HG02981 (cell line): ENCODE data around the gene CALR3.
"Not testable (repeated sequence)": the region's sequence is repeated elsewhere in the genome, so short reads cannot be mapped to it uniquely, and the experiment has no call there.

Experiments
- ATAC-seq: cut with Tn5 transposase; IDR thresholded peaks from one replicate; pipeline ENCODE4 v1.9.1; 2021; ENCODE audit warnings: mild to moderate bottlenecking, moderate library complexity; ENCODE audit not compliant: unreplicated experiment

Gene CALR3

DNA sequence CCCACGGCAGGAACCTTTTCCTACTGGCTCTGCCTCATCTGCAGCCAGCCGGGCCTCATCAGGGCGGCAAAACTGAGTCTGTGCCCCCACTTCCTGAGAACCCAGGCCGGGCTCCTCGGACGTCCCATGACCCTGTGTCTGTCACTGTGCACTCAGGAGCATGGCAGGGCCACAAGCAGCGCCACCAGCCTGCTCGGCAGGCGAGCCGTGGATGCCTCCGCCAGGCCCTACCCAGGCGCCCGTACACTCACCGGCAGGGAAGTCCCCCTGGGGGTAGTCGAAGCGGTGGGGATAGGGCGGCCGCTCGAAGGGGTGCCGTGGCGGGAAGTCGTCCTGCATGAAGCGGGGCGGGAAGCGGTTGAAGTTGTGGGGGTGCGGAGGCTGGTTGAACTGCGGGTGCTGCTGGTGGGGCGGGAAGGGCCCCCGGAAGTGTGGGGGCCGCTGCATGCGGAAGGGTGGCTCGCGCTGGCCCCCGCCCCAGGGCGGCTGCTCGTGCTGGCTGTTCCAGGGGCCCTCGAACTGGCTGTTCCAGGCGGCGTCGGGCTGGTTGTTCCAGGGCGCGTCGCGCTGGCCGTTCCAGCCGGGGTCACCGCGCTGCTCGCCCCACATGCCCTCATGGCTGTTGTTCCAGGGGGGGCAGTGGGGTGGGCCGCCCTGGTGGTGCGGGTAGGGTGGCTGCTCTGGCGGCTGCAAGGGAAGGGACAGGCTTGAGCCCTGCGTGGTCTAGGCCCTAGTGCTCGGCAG lies 29.2 kb upstream of the CALR3 start:
- ATAC-seq: no peak

DNA sequence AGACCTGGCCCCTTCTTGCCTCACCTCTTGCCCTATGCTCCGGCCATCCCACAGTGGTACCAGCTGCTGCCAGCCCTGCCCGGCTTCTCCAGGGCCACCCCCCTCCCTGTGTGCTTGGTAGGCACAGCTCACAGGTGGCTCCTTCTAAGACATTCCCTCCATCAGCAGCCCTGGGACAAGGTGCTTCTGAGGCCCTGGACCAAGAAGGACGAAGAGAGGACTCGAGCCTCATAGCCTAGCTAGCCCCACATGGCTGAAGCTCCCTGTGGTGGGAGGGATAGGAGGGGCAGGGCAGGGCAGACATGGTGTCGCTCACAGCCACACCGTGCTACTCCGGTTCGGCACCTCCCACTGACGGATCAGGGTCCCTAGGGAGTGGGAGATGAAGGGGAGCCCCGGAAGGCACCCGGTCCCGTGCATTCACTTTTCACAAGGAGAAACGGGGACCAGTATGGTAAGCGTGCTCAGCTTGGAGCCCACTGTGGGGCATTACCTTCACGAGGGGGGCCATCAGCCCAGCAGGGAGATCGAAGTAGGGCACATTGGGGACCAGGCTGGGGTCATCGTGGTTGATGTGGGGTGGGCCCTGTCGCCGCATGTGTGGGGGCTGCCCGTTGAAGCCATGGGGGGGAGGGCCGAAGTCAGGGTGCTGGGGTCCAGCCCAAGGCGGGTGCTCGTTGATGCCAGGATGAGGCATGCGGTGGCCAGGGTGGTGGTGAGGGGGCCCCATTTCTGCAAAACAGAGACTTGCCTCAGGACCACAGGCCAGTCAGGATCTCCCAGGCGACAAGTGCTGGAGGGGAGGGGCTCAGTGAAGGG lies 26.8 kb upstream of the CALR3 start:
- no peak for ATAC-seq

DNA sequence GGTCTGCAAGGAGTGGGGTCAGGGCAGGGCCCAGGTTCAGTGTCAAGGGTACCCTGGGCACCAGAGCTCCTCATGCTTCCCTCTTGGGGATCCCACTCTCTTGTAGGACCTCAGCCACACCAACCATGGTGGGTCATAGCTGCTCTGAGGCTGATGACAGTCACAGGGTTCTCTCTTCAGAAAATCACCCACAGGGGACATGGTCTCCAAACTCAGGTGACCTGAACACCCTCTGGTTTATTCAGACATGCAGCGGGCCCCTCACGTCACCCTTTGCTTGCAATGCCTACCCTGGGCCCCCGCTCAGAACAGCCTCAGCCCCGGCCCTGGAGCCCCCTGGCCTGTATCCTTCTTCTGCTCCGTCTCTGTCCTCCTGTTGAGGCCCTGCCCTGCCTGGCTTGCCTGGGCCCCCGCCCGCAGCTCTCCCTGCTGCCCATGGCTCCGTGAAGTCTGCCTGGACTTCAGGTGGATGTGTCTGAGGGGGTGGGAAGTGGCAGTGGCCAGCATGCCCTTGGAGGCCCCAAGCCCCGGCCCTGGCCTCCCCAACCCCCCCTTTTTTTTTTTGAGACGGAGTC lies 25.8 kb upstream of the CALR3 start:
- ATAC-seq: no peak

DNA sequence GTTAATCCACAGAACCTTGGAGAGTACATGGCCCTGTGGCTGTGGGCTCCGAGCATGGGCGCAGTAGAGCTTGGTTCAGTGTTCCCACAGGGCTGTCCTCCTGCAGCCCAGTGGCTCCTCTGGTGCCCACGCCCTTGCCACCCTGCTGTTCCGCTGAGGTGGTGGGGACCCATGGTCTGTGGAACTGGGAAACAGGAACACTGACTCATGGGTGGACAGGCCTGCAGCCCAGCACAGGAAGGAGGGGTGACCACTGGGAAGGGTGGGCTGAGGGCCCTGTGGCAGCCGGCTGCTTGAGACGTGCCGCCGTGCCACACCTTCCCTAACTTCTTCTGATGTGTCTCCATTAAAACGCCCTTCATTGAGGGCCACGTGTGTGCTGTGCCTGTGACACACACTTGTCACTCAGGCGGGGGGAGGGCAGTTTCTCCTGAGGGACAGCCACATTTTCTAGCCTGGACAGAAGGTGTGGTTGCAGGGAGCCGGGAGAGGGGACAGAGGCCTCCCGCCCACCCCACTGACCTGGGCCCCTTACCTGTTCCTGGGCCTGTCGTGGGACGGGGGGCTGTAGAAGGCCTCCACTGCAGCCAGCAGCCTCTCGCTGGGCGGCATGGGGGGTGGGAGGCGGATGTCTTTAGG lies 25.1 kb upstream of the CALR3 start:
- ATAC-seq: no peak

DNA sequence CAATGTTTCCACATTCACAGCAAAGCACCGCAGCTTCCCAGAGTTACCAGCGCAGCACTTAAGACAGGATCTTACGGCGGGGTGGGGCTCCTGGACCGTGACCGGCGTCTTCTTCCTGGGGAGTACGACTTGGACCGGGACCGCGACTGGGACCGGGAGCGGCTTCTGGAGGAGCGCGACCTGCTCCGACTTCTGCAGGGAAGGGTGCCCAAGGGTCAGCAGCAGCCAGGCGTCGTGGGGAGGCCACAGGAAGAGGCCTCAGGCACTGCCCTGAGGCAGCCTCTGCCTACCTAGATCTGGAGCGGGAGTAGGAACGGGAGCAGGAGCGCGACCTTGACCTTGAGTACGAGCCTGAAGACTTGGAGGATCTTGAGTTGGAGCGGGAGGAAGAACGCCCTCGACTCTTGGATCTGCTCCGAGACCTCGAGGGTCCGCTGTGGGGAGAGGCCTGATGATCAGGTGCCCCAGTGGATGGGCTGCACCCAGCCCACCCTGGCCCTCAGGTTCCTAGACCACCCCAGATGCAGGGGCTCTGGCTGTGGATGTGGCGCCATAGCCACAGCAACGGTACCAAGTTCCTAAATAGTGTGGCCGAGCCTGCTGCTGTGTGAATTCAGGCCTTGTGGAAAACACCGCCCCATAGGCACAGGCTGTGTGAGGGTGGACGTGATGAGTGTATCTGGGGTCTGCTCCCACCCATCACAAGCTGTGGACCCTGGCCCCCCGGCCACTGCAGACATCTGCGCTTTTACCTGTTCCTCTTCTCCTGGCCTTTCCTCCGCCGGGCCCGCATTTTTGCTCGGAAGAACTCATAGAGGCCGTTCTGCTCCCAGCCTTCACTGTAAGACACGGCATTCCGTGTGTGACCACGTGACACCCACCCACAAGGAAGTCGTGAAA lies 24.4 kb upstream of the CALR3 start:
- no peak for ATAC-seq

DNA sequence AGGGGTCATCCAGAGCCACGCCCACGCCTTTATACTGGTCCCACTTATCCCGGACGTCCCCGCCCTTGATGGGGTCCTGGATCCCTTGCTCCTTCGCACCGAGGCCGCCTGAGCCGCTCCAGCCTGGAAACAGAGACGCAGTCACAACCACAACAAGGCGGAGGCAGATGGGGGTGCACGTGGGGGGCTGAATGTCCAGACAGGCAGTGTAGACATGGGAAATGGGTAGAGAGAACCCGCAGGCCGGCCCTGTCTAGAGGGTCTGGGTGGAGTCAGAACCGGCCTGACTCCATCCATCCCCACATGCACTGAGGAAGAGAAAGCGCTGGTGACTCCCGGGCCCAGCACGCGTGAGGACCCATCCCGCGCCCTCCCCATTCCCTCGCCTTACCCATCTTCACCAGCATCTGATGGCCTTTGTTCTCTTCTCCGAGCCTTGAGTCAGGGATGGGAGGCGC lies 23.3 kb upstream of the CALR3 start:
- no peak for ATAC-seq

DNA sequence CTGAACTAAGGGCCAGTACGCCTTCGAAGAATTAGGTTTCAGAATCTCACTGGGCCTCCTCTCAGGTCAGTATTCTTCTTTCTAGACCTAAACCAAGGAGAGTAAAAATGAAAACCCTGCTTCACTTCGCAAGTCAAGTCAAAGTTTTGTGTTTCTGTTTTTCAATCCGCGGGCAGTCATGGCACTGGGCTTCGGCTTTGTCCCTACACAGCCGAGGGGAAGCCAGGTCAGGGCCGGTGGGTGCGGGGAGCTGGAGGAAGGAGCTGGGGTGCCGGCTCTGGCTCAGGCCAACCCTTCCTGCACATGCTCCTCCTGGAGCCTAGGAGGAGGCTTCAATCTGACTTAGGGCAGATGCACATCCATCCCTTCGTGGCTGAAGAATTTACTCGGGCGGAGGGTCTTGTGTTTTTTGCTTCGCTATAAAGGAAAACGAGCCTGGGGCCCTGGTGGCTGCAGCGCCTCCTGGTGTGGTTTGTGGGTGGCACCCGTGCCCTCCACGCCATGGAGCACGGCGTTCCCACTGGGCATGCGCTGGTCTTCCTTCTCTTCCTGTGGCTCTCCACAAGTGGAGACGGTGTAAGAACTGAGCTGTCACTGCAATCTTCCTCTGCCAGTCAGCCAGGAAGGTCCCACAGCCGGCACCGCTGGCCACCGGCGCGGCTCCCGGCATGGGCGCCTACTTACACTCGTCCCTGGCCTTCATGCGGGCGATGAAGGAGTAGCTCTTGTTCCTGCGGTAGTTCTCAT lies 22.7 kb upstream of the CALR3 start:
- no peak for ATAC-seq

DNA sequence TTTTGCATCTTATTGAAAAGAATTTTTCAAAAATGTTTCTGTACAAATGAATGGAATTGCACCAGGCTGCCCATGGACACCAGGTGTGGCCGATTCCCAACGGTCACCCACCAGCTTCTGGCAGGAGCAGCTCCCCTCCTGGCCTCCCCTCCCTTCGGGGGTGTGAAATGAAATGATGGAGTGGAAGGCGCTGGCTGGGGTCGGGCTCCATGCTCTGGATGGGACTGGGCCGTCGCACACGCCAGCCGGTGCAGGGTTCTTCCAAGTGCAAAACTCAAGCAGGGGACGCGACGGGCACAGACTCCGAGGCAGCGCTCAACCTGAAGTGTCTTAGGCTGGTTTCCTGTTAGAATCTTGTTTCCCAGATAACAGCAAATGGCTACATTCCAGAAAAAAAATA lies 22.1 kb upstream of the CALR3 start:
- no peak for ATAC-seq

DNA sequence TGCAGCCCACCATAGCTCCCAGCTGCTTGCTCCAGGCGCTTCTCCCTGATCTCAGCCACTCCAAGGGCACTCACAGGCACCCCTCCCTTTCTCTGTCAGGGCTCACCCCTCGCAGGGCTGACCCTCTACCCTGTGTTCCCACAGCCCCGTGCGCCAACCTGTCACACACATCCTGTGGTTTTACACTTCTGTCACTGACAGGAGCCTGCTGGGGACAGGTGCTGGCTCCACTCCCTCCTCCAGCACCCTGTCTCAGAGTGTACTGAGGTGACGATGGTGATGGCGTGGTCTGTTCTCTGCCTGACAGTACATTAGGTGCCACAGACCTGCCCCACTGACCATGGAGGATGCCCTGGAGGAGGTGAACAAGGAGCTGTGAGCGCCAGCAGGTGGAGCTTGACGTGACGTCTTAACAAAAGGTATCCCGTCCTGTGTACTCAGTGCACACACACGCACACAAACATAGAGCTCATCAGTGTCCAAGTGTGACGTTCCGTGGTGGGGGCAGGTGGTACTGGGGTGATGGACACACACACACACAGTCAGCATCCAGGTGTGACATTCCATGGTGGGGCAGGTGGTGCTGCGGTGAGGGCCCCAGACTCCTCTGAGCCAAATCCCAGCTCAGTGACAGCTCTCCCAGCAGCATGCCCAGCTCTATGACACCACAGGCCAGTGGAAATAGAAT lies 21.1 kb upstream of the CALR3 start:
- no peak for ATAC-seq

DNA sequence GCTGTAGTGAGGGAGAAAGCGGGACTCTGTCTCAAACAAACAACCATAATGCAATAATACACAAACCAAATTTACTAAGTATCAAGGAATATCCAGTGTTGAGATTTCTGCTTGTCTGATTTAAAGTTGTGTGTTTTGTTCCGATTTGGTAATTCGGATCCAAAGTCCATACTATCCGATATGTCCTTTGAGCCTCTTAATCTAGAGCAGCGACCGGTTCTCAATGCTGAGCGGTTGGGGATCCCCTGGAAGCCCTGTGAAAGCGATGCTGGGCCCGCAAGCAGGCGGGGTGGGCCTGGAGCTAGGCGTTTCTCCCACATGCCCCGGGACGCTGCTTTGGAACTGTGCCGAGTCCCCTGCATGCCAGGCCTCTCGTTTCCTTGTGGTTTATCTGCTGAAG lies 20.4 kb upstream of the CALR3 start:
- ATAC-seq: no peak

DNA sequence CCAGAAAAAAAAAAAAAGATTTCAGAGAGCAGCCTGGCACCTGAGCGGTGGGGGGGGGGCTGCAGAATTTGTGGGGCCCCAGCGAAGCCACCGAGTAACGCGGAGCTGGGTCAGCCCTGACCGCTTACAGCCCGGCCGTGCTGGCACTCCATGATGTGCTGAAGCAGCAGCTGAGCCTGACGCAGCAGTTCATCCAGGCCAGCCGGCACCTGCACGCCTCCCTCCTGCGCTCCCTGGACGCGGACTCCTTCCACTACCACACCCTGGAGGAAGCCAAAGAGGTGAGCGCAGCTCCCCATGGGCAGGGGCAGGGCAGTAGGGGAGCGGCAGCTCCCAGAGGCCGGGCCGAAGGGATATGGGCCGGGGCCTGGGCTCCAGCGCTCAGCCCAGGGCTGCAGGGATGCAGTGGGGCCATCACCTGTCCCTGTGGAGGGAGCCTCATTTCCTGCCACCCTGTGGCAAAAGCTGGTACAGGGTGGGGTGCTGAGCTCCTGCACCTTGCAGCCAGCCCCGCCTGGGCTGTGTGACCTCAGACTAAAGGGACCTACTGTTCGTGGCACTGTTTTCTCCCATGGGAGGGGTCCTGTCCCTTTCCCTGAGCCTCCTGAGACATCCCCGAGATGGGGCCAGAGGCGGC lies 18.5 kb upstream of the CALR3 start:
- ATAC-seq: no peak

DNA sequence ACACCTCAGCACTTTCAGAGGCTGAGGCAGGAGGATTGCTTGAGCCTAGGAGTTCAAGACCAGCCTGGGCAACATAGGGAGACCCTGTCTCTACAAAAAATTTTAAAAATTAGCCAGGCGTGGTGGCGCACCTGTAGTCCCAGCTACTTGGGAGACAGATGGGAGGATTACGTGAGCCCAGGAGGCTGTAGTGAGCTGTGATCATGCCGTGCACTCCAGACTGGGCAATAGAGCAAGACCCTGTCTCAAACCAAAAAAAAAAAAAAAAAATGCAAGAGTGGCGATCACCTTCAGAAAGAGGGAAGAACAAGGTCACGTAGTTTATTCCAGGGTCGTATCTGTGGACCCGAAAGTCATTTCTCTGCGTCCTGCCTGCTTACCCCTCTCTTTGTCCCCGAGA lies 16.6 kb upstream of the CALR3 start:
- ATAC-seq: not testable (repeated sequence)

DNA sequence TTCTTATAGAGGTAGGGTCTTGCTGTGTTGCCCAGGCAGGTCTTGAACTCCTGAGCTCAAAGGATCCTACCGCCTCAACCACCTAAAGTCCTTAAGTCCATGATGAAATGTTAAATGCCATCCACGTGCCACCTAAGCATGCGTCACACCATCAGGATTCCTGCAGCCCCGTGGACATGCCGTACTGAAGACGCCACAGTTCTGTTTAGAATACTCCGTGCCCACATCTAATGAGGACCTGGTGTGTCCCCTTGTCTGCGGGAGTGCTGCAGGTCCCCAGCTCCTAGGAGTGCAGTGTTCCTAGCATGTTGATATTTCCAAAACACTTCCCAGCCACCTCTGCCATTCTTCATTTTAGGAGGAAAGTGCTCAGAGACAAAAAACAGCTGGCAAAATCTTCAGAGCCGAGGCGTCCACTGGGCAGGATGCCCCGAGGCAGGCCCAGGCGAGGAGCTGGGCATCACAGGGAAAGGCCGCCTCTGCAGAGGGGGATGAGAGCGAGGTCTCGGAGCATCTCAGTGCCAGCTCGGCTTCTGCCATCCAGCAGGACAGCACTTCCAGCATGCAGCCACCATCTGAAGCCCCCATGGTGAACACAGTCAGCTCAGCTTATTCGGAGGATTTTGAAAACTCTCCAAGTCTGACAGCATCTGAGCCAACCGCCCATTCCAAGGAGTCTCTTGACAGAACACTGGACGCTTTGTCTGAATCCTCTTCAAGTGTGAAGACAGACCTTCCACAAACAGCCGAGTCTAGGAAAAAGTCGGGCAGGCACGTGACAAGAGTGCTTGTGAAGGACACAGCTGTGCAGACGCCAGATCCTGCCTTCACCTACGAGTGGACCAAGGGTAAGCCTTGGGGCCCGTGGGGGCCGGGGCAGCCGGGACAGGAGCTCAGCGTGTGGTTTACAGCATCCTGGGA lies 13.4 kb upstream of the CALR3 start:
- no peak for ATAC-seq

DNA sequence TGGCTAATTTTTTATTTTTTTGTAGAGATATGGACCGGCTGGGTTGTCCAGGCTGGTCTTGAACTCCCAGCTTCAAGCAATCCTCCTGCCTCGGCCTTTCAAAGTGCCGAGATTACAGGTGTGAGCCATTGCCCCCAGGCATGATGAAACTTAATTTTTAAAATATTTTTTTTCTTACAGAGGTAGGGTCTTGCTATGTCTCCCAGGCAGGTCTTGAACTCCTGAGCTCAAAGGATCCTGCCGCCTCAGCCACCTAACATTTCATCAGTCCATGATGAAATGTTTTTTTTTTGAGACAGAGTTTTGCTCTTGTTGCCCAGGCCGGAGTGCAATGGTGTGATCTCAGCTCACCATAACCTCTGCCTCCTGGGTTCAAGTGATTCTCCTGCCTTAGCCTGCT lies 12.6 kb upstream of the CALR3 start:
- no peak for ATAC-seq

DNA sequence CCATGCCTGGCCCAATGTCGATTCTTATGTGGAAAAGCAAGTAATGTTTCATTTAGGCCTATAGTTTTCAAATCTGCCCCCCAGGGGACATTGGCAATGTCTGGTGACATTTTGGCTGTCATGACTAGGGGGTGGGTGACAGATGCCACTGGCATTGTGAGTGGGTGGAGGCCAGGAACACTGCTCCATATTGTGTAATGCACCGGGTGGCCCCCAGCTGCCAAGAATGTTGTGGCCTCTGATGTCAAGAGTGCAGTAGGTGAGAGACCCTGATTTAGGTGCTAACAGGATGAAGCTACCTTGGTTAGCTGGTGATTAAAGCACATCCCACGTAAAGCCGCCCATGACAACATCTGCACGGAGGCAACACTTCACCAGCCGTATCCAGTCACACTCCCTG lies 11.0 kb upstream of the CALR3 start:
- no peak for ATAC-seq

DNA sequence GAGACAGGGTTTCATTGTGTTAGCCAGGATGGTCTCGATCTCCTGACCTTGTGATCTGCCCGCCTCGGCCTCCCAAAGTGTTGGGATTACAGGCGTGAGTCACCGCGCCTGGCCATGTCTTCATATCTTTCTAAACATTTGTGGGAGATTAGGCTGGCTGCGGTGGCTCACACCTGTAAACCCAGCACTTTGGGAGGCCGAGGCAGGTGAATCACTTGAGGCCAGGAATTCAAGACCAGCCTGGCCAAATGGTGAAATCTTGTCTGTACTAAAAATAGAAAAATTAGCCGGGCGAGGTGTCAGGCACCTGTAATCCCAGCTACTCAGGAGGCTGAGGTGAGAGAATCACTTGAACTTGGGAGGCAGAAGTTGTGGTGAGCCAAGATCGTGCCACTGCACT lies 10.2 kb upstream of the CALR3 start:
- not testable (repeated sequence) for ATAC-seq

DNA sequence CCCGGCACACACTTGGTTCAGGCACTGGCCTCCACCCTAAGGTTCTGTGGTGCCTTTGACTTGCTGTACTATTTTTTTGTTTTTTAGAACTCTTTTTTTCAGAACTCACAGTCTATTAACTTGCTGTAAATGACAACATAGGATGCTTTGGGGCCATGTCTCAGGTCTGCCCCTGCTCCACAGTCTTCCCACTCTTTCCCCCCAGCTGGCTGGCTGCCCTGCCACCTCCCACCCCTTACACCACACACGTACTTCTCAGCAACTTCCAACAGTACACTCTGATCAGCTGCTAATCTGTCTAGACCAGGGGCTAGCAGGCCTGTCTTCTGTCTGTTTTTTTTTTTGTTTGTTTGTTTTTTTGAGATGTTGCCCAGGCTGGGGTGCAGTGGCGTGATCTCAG lies 8.3 kb upstream of the CALR3 start:
- ATAC-seq: no peak

DNA sequence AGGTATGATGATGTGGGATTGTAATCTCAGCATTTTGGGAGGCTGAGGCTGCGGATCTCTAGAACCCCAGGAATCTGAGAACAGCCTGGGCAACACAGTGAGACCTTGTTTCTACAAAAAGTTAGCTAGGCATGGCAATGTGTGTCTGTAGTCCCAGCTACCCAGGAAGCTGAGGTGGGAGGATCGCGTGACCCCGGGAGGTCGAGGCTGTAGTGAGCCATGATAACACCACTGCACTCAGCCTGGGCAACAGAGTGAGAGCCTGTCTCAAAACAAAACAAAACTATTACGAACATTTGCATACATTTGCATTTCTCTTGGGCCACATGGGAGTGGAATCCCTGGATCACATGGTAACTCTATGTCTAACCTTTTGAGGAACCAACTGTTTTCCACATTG lies 1.9 kb upstream of the CALR3 start:
- no peak for ATAC-seq
